Muscle layer of colon (tissue), 2 donors: ENCODE results near the gene ATP2C2.

Source experiments
- H3K27ac ChIP-seq: one replicate; pipeline ENCODE4 v1.7.0; 2013; ENCODE audit warnings: low read depth, mild to moderate bottlenecking, low read length, moderate library complexity
- H3K27me3 ChIP-seq, 2 donors: one replicate each; pipeline ENCODE4 v1.7.0; 2013; ENCODE audit warnings: low read length in 2 of 2, mild to moderate bottlenecking in 2 of 2; ENCODE audit not compliant: insufficient read depth in 2 of 2, control insufficient read depth in 1 of 2
- H3K36me3 ChIP-seq: one replicate; pipeline ENCODE4 v1.7.0; 2013; ENCODE audit warnings: mild to moderate bottlenecking, low read length; ENCODE audit not compliant: insufficient read depth
- H3K4me1 ChIP-seq: one replicate; pipeline ENCODE4 v1.7.0; 2013; ENCODE audit warnings: mild to moderate bottlenecking, low read length; ENCODE audit not compliant: insufficient read depth
- H3K4me3 ChIP-seq, 2 donors: one replicate each; pipeline ENCODE4 v1.7.0; 2013; ENCODE audit warnings: low read length in 2 of 2, low read depth in 1 of 2, mild to moderate bottlenecking in 1 of 2, moderate library complexity in 1 of 2
- H3K9ac ChIP-seq: one replicate; pipeline ENCODE4 v1.7.0; 2013; ENCODE audit warnings: low read length
- H3K9me3 ChIP-seq: one replicate; pipeline ENCODE4 v1.7.0; 2013; ENCODE audit warnings: mild to moderate bottlenecking, low read length
- donor health status: abdominal sarcoma.
- donor health status: Adenocarcinoma of cecum.

Gene ATP2C2

DNA sequence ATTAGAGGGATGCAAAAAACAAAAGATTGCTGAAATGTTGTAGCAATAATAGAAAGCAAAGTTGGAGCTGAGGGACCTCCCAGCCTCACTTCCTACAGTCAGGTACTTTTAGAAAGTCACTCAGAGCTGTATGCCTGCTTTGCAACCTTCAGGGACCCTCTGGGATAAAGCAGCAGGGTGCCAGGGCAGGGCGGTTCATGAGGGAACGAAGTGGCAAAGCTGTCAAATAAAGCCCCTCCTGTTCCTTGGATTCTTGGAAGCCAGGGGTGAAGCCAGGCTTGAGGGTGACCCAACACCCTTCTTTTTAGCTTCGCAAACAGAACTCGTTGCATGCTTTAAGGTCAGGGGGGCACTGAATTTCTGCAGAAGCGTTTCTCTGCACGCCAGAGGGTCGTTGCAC is 767 bp downstream of the ATP2C2 start:
- H3K9me3 ChIP-seq = no peaks in the 10 kb centered on the region
- no peak overlapping the region for H3K27ac ChIP-seq
- H3K9ac ChIP-seq = no peak overlapping the region
- H3K27me3 ChIP-seq = peaks cover 20 to 32% of the 10 kb centered on the region in 2 donors
- H3K4me1 ChIP-seq = no peaks in the 10 kb centered on the region
- H3K4me3 ChIP-seq = no peak overlapping the region
- H3K36me3 ChIP-seq = no peaks in the 10 kb centered on the region

DNA sequence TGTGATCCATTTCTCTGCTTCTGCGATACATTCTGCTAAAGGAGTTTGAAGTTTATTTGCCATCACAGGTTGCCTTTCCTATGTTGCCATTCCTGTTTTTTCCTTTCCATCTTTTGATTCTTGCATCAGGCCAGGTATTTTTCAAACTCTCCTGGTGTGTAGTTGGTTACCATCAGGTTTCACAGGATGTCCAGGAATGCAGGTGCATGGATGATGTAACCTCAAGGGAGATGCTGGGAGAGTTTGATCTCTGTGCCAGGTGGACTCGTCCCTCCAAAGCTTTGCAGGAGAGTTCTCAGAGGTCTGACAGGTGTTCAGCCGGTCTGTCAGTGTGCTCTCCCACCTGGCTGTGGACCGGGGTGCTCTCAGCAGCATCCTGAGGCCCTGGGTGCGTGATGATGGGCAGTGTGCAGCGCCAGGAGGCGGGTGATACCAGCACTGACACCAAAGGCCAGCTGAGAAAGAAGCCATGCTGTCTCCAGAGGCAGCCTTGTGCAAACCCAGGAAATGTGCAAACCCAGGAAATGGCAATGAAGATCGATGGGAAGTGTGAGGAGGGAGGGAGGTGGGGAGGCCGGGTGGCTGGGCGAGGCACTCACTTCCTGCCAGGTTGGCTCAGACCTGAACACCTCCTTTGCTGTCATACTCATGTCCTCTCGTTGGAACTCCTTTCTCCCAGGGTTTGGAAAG is 1.7 kb downstream of the ATP2C2 start:
- Histone ChIP-seq H3K4me1 (no peaks in the 10 kb centered on the region), H3K27ac (no peak overlapping the region), H3K27me3 (peaks cover 20 to 32% of the 10 kb centered on the region in 2 donors), H3K9me3 (no peaks in the 10 kb centered on the region), H3K36me3 (no peaks in the 10 kb centered on the region), H3K9ac (no peak overlapping the region), H3K4me3 (no peak overlapping the region)

DNA sequence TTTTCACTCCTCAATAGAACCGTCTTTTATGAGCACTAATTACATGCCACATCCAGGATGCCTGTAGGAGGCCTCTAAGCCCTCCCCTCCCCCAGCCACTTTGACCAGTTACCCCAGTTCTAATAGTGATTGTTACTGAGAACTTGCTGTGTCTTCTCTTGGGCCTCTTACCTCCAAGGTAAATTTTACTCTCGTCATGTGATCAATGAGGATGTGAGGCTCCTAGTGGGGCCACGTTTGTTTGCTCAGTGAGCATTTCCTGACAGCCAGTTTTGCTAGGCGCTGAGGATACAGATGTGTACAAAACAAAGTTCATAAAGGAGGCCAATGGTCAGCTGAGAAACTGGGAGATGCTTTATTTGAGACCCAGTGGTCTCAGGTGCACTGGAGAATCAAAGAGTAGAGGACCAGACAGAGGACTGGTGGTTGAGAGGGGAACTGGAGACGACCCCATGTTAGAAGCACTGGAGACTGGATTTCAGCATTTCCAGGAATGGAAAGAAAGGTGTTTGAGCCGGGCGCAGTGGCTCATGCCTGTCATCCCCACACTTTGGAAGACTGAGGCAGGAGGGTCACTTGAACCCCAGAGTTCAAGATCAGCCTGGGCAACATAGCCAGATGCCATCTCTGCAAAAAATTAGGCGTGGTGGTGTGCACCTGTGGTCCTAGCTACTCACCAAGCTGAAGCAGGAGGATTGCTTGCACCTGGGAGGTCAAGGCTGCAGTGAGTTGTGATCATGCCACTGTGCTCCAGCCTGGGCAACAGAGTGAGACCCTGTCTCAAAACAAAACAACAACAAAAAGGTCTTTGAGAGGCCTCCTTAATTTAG is 2.6 kb downstream of the ATP2C2 start:
- Histone ChIP-seq H3K9me3 (no peaks in the 10 kb centered on the region), H3K9ac (no peak overlapping the region), H3K27me3 (peaks cover 20 to 32% of the 10 kb centered on the region in 2 donors), H3K4me1 (no peaks in the 10 kb centered on the region), H3K36me3 (no peaks in the 10 kb centered on the region), H3K4me3 (no peak overlapping the region), H3K27ac (no peak overlapping the region)

DNA sequence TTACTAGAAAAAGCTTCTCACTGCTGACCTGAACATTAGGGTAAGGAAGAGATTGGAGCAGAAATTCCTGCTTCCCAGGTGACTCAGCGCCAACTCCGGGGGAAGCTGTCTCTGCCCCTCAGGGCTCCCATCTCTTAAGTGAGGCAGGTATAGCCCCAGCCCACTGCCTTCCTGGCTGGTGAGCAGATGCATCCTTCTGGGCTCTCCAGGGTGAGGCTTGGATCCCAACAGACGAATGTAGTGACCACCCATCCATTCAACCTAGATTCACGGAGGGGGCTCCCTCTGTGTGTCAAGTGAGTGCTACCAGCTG is 3.2 kb downstream of the ATP2C2 start:
- no peak overlapping the region for H3K9ac ChIP-seq
- no peak overlapping the region for H3K4me3 ChIP-seq
- no peaks in the 10 kb centered on the region for H3K4me1 ChIP-seq
- H3K9me3 ChIP-seq = no peaks in the 10 kb centered on the region
- H3K36me3 ChIP-seq = no peaks in the 10 kb centered on the region
- no peak overlapping the region for H3K27ac ChIP-seq
- H3K27me3 ChIP-seq = peaks cover 20 to 28% of the 10 kb centered on the region in 2 donors

DNA sequence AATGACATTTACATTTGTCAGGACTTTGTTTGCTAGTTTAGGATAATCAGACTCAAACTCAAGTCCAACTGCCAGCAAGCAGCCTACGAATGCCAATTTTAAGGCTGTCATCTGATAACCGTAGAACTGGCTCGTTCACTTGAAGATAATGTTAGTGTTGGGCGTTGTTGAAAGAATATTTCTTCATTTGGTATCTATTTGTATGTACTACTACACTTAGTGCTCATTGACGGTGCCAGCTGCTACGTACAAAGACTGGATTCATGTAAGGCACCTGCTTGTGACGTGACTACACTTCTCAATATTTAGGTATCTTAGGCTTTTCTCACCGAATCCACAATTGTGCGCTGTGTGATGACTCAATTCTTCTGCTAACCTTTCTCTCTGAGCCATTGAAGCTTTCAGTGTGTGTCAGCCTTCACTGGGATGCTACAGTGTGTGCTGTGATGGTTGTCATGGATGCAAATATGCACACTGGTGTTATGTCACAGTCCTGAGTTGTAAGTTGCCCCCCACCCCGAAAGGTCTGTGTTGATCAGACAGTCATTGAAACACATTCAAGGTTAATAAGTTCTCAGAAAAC is 5.7 kb downstream of the ATP2C2 start:
- Histone ChIP-seq H3K27ac (no peak overlapping the region), H3K4me1 (no peaks in the 10 kb centered on the region), H3K36me3 (no peaks in the 10 kb centered on the region), H3K4me3 (no peak overlapping the region), H3K9ac (no peak overlapping the region), H3K27me3 (peaks cover 4 to 9% of the 10 kb centered on the region in 2 donors), H3K9me3 (no peaks in the 10 kb centered on the region)

DNA sequence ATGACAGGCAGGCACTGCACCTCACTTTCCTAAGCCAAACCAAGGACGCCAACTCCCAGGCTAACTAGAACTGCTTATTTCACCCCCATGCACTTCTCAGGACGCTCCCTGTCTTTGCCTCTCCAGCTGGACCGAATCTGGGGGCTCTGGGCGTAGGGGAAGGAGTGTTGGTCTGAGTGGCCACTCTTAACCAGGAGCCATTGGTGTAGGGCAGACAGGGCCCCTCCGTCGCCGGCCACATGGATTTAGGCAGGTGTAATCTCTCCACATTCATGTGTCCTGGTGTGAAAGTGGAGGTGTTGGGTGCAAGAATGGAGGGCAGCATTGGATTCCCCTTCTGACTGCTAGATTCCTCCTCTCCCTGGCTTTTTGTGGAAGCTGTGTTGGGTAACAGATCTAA is 9.8 kb downstream of the ATP2C2 start:
- Histone ChIP-seq H3K9me3 (no peaks in the 10 kb centered on the region), H3K27me3 (no peaks in the 10 kb centered on the region), H3K36me3 (no peaks in the 10 kb centered on the region), H3K4me1 (no peaks in the 10 kb centered on the region), H3K27ac (no peak overlapping the region), H3K4me3 (no peak overlapping the region), H3K9ac (no peak overlapping the region)

DNA sequence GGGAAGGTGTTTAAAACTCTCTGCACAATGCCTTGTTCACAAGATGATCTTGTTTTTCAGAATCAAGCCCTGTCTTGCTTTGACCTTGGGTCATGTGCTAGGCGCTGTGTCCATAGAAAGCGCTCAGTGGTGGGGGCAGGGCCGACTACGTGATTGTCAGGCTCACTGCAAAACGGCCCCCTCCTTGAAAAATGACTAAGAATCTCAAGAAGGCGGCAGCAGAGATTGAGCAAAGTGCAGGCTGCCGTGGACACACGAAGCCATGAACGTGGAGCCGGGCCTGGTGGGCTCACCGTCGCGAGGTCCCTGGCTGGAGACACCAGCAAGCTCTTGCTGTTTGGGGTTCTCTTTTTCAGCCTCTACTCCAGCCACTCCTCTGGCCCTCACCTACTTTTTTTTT is 10.2 kb downstream of the ATP2C2 start:
- no peaks in the 10 kb centered on the region for H3K27me3 ChIP-seq
- no peaks in the 10 kb centered on the region for H3K4me1 ChIP-seq
- no peak overlapping the region for H3K9ac ChIP-seq
- H3K9me3 ChIP-seq = no peaks in the 10 kb centered on the region
- no peak overlapping the region for H3K27ac ChIP-seq
- no peaks in the 10 kb centered on the region for H3K36me3 ChIP-seq
- no peak overlapping the region for H3K4me3 ChIP-seq

DNA sequence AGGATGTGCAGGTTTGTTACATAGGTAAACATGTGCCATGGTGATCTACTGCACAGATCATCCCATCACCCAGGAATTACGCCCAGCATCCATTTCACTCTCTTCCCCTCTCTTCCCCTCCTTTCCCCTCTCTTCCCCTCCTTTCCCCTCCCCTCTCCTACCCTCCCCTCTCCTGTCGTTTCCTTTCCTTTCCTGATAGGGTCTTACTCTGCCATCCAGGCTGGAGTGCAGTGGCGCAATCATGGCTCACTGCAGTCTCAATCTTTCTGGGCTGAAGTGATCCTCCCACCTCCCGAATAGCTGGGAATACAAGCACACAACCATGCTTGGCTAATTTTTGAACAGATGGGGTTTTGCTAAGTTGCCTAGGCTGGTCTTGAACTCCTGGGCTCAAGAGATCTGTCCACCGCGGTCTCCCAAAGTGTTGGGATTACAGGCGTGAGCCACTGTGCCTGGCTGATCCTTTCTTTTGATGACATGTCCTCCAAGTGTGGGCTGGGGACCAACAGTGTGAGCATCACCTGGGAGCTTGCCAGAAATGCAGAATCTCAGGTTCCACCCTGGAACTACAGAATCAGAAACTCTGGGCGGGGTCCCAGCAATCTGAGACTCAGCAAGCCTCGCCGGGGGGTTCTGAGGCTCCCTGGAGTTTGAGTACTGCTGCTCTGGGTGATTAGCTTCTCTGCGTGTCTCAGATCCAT is 10.8 kb downstream of the ATP2C2 start:
- Histone ChIP-seq H3K4me1 (no peaks in the 10 kb centered on the region), H3K4me3 (no peak overlapping the region), H3K27ac (no peak overlapping the region), H3K36me3 (no peaks in the 10 kb centered on the region), H3K9me3 (no peaks in the 10 kb centered on the region), H3K9ac (no peak overlapping the region), H3K27me3 (no peaks in the 10 kb centered on the region)

DNA sequence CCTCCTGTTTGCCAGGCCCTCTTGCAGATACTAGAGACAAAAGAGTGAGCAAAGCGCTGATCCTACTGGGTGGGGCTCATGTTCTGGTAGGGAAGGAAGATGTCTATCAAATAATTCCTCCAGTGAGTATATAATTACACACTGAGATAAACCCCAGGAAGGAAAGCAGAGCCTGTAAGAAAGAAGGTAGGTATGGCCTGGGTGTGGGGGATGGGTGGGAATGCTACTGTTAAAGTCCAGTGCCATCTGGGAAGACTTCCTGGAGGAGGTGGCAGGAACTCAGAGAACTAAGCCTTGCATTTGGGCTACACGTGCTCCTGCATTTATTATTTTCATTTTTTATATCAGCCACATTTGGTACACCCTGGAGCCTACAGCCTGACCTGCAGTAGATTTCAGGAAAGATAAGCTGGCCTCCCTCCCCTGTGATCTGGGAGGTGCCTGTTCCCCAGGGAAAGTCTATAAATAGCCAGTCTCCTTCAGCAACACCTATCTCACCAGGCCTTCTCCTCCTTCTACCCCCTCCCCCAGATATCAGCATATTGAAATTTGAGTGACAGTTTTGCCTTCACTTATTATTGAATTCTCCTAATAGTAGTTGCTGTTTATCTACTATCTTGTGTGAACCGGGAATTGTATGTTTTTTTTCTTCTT is 11.5 kb downstream of the ATP2C2 start:
- Histone ChIP-seq H3K4me1 (no peaks in the 10 kb centered on the region), H3K27me3 (no peaks in the 10 kb centered on the region), H3K27ac (no peak overlapping the region), H3K9me3 (no peaks in the 10 kb centered on the region), H3K9ac (no peak overlapping the region), H3K4me3 (no peak overlapping the region), H3K36me3 (no peaks in the 10 kb centered on the region)

DNA sequence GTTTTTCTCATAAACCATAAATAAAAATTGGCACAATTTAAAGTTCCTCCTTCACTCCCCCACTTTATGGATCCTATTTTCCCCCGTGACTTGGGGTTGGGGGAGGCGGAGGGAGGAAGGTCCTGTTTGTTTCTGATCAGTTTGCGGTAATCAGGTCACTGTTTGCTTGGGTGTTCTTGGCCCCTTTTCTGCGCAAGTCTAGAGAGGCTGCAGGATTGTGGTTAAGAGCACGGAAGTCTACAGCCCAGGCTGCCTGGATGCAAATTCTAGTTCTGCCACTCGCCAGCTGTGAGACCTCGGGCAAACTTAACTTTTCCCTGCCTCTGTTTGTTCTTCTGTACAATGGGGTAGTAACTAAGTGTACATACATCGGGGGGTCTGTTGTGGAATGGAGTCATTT is 12.1 kb downstream of the ATP2C2 start:
- Histone ChIP-seq H3K27me3 (no peaks in the 10 kb centered on the region), H3K36me3 (no peaks in the 10 kb centered on the region), H3K9me3 (no peaks in the 10 kb centered on the region), H3K4me3 (no peak overlapping the region), H3K27ac (no peak overlapping the region), H3K9ac (no peak overlapping the region), H3K4me1 (no peaks in the 10 kb centered on the region)

DNA sequence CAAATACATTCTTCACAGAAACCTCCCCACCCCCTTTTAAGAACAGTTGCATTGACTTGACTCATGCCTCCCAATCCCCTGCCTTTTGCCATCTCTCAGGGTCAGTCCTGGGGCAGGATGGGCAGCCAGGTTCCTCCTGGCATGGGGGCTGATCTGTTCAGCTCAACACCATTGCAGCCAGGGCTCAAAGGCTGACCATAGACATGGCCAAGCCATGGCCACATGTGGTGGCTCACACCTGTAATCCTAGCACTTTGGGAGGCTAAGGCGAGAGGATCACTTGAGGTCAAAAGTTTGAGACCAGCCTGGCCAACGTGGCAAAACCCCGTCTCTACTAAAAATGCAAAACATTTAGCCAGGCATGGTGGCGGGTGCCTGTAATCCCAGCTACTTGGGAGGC is 14.1 kb downstream of the ATP2C2 start:
- Histone ChIP-seq H3K27ac (no peak overlapping the region), H3K9me3 (no peaks in the 10 kb centered on the region), H3K4me3 (no peak overlapping the region), H3K4me1 (no peaks in the 10 kb centered on the region), H3K9ac (no peak overlapping the region), H3K27me3 (no peaks in the 10 kb centered on the region), H3K36me3 (no peaks in the 10 kb centered on the region)
